Mesenchymal stem cell (in vitro differentiated cells and primary cell): ENCODE results near the gene CSTB.

Source experiments
- DNase-seq: peaks from one replicate; pipeline ENCODE4 v3.0.0-alpha.2; 2013
- H2AFZ ChIP-seq: one replicate; pipeline ENCODE4 v1.6.1; 2013; ENCODE audit warnings: low read depth, mild to moderate bottlenecking, control low read depth, inconsistent platforms, low read length, moderate library complexity
- H2AK5ac ChIP-seq: 2 replicates; pipeline ENCODE4 v1.6.1; 2013; ENCODE audit warnings: low read length, moderate library complexity, mild to moderate bottlenecking, inconsistent platforms; ENCODE audit not compliant: severe bottlenecking
- H2BK120ac ChIP-seq: one replicate; pipeline ENCODE4 v1.6.1; 2013; ENCODE audit warnings: low read depth, mild to moderate bottlenecking, inconsistent platforms, low read length, moderate library complexity
- H2BK12ac ChIP-seq, 2 experiments: one replicate each; pipeline ENCODE4 v1.6.1; 2013; ENCODE audit warnings: inconsistent platforms in 2 of 2, low read length in 2 of 2, mild to moderate bottlenecking in 2 of 2, moderate library complexity in 2 of 2, control low read depth in 1 of 2
- H2BK15ac ChIP-seq: one replicate; pipeline ENCODE4 v1.6.1; 2013; ENCODE audit warnings: mild to moderate bottlenecking, low read depth, inconsistent platforms; ENCODE audit not compliant: poor library complexity, severe bottlenecking
- H2BK5ac ChIP-seq: 2 replicates; pipeline ENCODE4 v1.6.1; 2013; ENCODE audit warnings: low read depth, mild to moderate bottlenecking, low read length, control low read depth, inconsistent platforms; ENCODE audit not compliant: poor library complexity, severe bottlenecking
- H3K14ac ChIP-seq, 2 experiments: one replicate each; pipeline ENCODE4 v1.6.1; 2013; ENCODE audit warnings: inconsistent platforms in 2 of 2, low read length in 2 of 2, control low read depth in 1 of 2, mild to moderate bottlenecking in 1 of 2, moderate library complexity in 1 of 2
- H3K18ac ChIP-seq, 2 experiments: one replicate each; pipeline ENCODE4 v1.6.1; 2013; ENCODE audit warnings: inconsistent platforms in 2 of 2, low read length in 2 of 2, control low read depth in 1 of 2, low read depth in 1 of 2, mild to moderate bottlenecking in 1 of 2
- H3K23ac ChIP-seq, 2 experiments: one replicate each; pipeline ENCODE4 v1.6.1; 2013; ENCODE audit warnings: inconsistent platforms in 2 of 2, low read length in 2 of 2, mild to moderate bottlenecking in 2 of 2, moderate library complexity in 2 of 2, control low read depth in 1 of 2
- H3K27ac ChIP-seq: 2 replicates; pipeline ENCODE4 v1.5.1; 2013; ENCODE audit warnings: mild to moderate bottlenecking, moderate library complexity, low read length, control low read depth, inconsistent platforms; ENCODE audit not compliant: poor library complexity, severe bottlenecking
- H3K27me3 ChIP-seq, 2 experiments: 2 replicates each; pipeline versions ENCODE4 v1.6.1 to v1.7.0; 2013; ENCODE audit warnings: low read length in 2 of 2, mild to moderate bottlenecking in 2 of 2, moderate library complexity in 2 of 2, control low read depth in 1 of 2, inconsistent platforms in 1 of 2; ENCODE audit not compliant: control insufficient read depth in 1 of 2, insufficient read depth in 1 of 2
- H3K36me3 ChIP-seq, 2 experiments: 2 replicates each; pipeline versions ENCODE4 v1.6.1 to v1.7.0; 2013; ENCODE audit warnings: low read length in 2 of 2, control low read depth in 1 of 2, inconsistent platforms in 1 of 2, low read depth in 1 of 2, mild to moderate bottlenecking in 1 of 2; ENCODE audit not compliant: insufficient read depth in 2 of 2, control insufficient read depth in 1 of 2
- H3K4ac ChIP-seq, 2 experiments: one replicate each; pipeline ENCODE4 v1.6.1; 2013; ENCODE audit warnings: inconsistent platforms in 2 of 2, low read length in 2 of 2, mild to moderate bottlenecking in 2 of 2, moderate library complexity in 2 of 2, control low read depth in 1 of 2, low read depth in 1 of 2
- H3K4me1 ChIP-seq: 2 replicates; pipeline ENCODE4 v1.6.1; 2013; ENCODE audit warnings: low read depth, low read length, control low read depth; ENCODE audit not compliant: control insufficient read depth, insufficient read depth
- H3K4me2 ChIP-seq: 2 replicates; pipeline ENCODE4 v1.6.1; 2013; ENCODE audit warnings: low read length, mild to moderate bottlenecking, inconsistent platforms; ENCODE audit not compliant: poor library complexity, severe bottlenecking
- H3K4me3 ChIP-seq, 2 experiments: 2 replicates each; pipeline versions ENCODE4 v1.5.1 to v1.7.0; 2013; ENCODE audit warnings: low read length in 2 of 2, mild to moderate bottlenecking in 2 of 2, control low read depth in 1 of 2, low read depth in 1 of 2; ENCODE audit not compliant: insufficient read depth in 1 of 2
- H3K79me1 ChIP-seq: replicated peaks from 2 replicates; pipeline ENCODE4 v1.6.1; 2013; ENCODE audit warnings: mild to moderate bottlenecking, control low read depth, low read length, inconsistent platforms; ENCODE audit not compliant: poor library complexity, severe bottlenecking
- H3K9ac ChIP-seq: 2 replicates; pipeline ENCODE4 v1.7.0; 2013; ENCODE audit warnings: mild to moderate bottlenecking, low read length, moderate library complexity
- H3K9me3 ChIP-seq: 2 replicates; pipeline ENCODE4 v1.7.0; 2013; ENCODE audit warnings: mild to moderate bottlenecking, low read length; ENCODE audit not compliant: control insufficient read depth
- H4K8ac ChIP-seq: one replicate; pipeline ENCODE4 v1.6.1; 2013; ENCODE audit warnings: inconsistent platforms, mild to moderate bottlenecking, low read length, moderate library complexity
- H4K91ac ChIP-seq: one replicate; pipeline ENCODE4 v1.6.1; 2013; ENCODE audit warnings: mild to moderate bottlenecking, low read length, inconsistent platforms
- WGBS: methylation state at CpG from one replicate; pipeline ENCODE4 v1.1.7; 2013; ENCODE audit warnings: mixed read lengths; 5-methylcytosine and 5-hydroxymethylcytosine counted together

The CSTB gene

GRCh38 chr21:43797925-43798715 lies 22.0 kb upstream of the CSTB start:
- Histone ChIP-seq H2AFZ (no peak overlapping the region), H3K23ac (no peak overlapping the region), H2BK12ac (no peak overlapping the region), H3K36me3 (peaks cover 97 to 100% of the 10 kb centered on the region in 2 experiments), H3K4me2 (no peak overlapping the region), H2BK120ac (no peak overlapping the region), H3K27ac (no peak overlapping the region), H3K18ac (no peak overlapping the region), H2AK5ac (no peak overlapping the region), H3K4me1 (peaks cover 6% of the 10 kb centered on the region), H4K8ac (no peak overlapping the region), H4K91ac (no peak overlapping the region), H3K79me1 (peaks cover 59% of the 10 kb centered on the region), H3K27me3 (no peaks in the 10 kb centered on the region), H3K9me3 (no peaks in the 10 kb centered on the region), H3K4ac (no peak overlapping the region), H3K4me3 (no peak overlapping the region), H3K9ac (no peak overlapping the region), H3K14ac (no peak overlapping the region), H2BK5ac (no peak overlapping the region), H2BK15ac (no peak overlapping the region)
- 95% methylated on average over 30 of the region's 30 CpGs for whole genome bisulfite sequencing
- DNase-seq, result no peak

- Histone ChIP-seq H4K91ac (no peak overlapping the region), H4K8ac (no peak overlapping the region), H2BK5ac (no peak overlapping the region), H3K27ac (no peak overlapping the region), H2BK15ac (no peak overlapping the region), H3K27me3 (no peaks in the 10 kb centered on the region), H3K9me3 (no peaks in the 10 kb centered on the region), H3K14ac (no peak overlapping the region), H2AK5ac (no peak overlapping the region), H2BK12ac (no peak overlapping the region), H3K4me3 (no peak overlapping the region), H2AFZ (no peak overlapping the region), H2BK120ac (no peak overlapping the region), H3K23ac (no peak overlapping the region), H3K4me2 (no peak overlapping the region), H3K79me1 (peaks cover 61% of the 10 kb centered on the region), H3K4ac (no peak overlapping the region), H3K36me3 (peaks cover 97 to 100% of the 10 kb centered on the region in 2 experiments), H3K4me1 (peaks cover 6% of the 10 kb centered on the region), H3K9ac (no peak overlapping the region), H3K18ac (no peak overlapping the region)
- DNase-seq, result no peak
- 97% methylated on average over 19 of the region's 19 CpGs for WGBS
Observed at GRCh38 chr21:43797415-43797814, 21.3 kb upstream of the CSTB start.

- H2BK15ac ChIP-seq, result no peak overlapping the region
- H3K4ac ChIP-seq, result no peak overlapping the region
- no peak overlapping the region for H3K4me2 ChIP-seq
- 95% methylated on average over 14 of the region's 14 CpGs for WGBS
- no peak overlapping the region for H4K8ac ChIP-seq
- peaks cover 86 to 88% of the 10 kb centered on the region in 2 experiments for H3K36me3 ChIP-seq
- no peak overlapping the region for H3K14ac ChIP-seq
- DNase-seq, result no peak
- no peak overlapping the region for H2BK120ac ChIP-seq
- no peak overlapping the region for H2BK12ac ChIP-seq
- no peak overlapping the region for H3K27ac ChIP-seq
- no peaks in the 10 kb centered on the region for H3K27me3 ChIP-seq
- H2AK5ac ChIP-seq, result no peak overlapping the region
- H2BK5ac ChIP-seq, result no peak overlapping the region
- no peak overlapping the region for H3K9ac ChIP-seq
- H3K23ac ChIP-seq, result no peak overlapping the region
- H4K91ac ChIP-seq, result no peak overlapping the region
- H2AFZ ChIP-seq, result no peak overlapping the region
- no peak overlapping the region for H3K4me3 ChIP-seq
- H3K18ac ChIP-seq, result no peak overlapping the region
- no peaks in the 10 kb centered on the region for H3K9me3 ChIP-seq
- peaks cover 63% of the 10 kb centered on the region for H3K79me1 ChIP-seq
- H3K4me1 ChIP-seq, result peaks cover 17% of the 10 kb centered on the region
Observed at GRCh38 chr21:43794857-43795256, 18.7 kb upstream of the CSTB start.

GRCh38 chr21:43794311-43794710 lies 18.2 kb upstream of the CSTB start:
- Histone ChIP-seq H3K18ac (no peak overlapping the region), H3K14ac (no peak overlapping the region), H3K4me3 (no peak overlapping the region), H2AFZ (no peak overlapping the region), H3K4ac (no peak overlapping the region), H3K79me1 (peaks cover 60% of the 10 kb centered on the region), H3K9me3 (no peaks in the 10 kb centered on the region), H2BK12ac (no peak overlapping the region), H4K91ac (peak overlapping the region; percentile 22), H3K27me3 (no peaks in the 10 kb centered on the region), H3K4me1 (peaks cover 17% of the 10 kb centered on the region), H2BK15ac (peak overlapping the region; percentile 3), H4K8ac (no peak overlapping the region), H2BK120ac (no peak overlapping the region), H3K27ac (no peak overlapping the region), H2AK5ac (no peak overlapping the region), H3K4me2 (no peak overlapping the region), H3K9ac (no peak overlapping the region), H2BK5ac (no peak overlapping the region), H3K36me3 (peaks cover 80 to 83% of the 10 kb centered on the region in 2 experiments), H3K23ac (no peak overlapping the region)
- 97% methylated on average over 12 of the region's 12 CpGs for WGBS
- no peak for DNase-seq
